ENCODE data around the gene SIGLEC15.

The SIGLEC15 gene, protein sequence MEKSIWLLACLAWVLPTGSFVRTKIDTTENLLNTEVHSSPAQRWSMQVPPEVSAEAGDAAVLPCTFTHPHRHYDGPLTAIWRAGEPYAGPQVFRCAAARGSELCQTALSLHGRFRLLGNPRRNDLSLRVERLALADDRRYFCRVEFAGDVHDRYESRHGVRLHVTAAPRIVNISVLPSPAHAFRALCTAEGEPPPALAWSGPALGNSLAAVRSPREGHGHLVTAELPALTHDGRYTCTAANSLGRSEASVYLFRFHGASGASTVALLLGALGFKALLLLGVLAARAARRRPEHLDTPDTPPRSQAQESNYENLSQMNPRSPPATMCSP

DNA sequence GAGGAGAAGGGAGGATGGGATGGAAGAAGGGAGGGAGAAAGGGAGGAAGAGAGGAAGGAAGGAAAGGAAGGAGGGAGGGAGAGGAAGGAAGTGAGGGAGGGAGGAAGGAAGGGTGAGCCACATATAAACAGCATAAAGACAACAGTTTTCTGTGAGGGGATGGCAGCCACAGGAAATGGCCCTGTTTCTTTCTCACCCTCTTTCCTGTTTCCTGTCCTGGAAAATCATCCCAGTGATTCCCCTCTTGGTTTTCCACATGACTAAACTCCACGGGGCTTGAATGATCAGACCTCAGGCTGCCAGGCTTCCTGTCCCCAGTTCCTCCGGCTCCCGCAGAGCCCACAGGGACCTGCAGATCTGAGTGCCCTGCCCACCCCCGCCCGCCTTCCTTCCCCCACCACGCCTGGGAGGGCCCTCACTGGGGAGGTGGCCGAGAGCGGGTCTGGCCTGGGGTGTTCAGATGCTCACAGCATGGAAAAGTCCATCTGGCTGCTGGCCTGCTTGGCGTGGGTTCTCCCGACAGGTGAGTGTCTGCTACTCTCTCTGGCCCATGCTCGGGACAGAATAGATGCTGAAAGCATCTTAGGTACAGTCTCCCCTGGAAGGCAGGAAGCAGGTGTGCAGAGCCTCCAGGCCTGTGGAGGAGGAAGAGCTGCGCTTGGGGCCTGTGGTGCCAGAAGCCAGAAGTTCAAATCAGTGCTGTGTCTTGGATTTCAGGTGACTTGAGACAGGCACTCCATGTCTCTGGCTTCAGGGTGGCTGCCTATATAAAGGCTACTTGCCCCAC, at the start of gene SIGLEC15:
Gene SIGLEC15 (plus strand): TSS at position 418 of the 787 bp plus-strand sequence. CDS start 54 bp downstream, at position 472.
- TF ChIP-seq, protein P1, sequence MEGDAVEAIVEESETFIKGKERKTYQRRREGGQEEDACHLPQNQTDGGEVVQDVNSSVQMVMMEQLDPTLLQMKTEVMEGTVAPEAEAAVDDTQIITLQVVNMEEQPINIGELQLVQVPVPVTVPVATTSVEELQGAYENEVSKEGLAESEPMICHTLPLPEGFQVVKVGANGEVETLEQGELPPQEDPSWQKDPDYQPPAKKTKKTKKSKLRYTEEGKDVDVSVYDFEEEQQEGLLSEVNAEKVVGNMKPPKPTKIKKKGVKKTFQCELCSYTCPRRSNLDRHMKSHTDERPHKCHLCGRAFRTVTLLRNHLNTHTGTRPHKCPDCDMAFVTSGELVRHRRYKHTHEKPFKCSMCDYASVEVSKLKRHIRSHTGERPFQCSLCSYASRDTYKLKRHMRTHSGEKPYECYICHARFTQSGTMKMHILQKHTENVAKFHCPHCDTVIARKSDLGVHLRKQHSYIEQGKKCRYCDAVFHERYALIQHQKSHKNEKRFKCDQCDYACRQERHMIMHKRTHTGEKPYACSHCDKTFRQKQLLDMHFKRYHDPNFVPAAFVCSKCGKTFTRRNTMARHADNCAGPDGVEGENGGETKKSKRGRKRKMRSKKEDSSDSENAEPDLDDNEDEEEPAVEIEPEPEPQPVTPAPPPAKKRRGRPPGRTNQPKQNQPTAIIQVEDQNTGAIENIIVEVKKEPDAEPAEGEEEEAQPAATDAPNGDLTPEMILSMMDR (conservative IDR thresholded peaks at IDR 0.05; ENCODE audit: low read depth, low read length), result no peak
- no peak for DNase-seq (ENCODE audit: low read depth)
- no peak within 1 kb of the TSS for H3K4me3 ChIP-seq (ENCODE audit: low read depth, low read length)

DNA sequence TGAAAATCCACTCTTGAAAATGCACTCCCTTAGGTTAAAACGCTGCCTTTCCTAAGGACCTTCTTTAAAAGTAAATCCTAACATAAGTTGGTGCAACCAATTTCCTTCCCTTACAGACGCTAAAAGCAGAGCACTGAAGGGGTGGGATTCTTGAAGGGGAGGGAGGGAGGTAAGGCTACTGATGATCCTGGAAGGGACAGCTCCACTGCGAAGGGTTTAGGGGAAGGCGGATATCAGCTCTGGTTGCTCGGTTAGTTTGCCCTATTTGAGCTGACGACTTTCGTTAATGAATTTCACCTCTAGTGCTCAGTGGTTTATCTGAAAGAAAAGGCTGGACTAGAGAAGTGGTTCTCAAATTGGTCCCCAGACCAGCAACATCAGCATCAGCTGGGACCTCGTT, 49.7 kb upstream of the SIGLEC15 start:
- H3K4me3 ChIP-seq (ENCODE audit: low read depth, low read length), result peak overlapping the region; percentile 81
- no peak for DNase-seq (ENCODE audit: low read depth)
- TF ChIP-seq, protein P1 (conservative IDR thresholded peaks at IDR 0.05; ENCODE audit: low read depth, low read length), result no peak

DNA sequence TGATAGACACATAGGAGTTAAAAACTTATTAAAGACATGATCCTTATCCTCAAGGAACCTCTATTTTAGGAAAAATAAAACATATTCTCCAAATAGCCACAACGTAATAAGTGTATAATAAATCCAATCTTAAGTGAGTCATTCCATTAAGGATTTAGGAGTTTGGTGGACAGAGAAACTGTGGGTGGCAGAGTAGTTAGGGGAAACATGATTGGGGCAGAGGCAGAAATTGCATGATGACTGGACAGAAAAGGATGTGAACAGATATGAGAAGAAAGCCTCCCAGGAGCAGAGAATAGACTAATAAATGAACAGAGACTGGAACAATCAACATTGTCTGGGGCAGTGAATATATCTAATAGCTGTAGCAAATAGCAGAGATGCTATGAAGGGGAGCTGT, 48.1 kb upstream of the SIGLEC15 start:
- peak; percentile 45 for DNase-seq (ENCODE audit: low read depth)
- TF ChIP-seq, protein P1 (conservative IDR thresholded peaks at IDR 0.05; ENCODE audit: low read depth, low read length), result no peak

DNA sequence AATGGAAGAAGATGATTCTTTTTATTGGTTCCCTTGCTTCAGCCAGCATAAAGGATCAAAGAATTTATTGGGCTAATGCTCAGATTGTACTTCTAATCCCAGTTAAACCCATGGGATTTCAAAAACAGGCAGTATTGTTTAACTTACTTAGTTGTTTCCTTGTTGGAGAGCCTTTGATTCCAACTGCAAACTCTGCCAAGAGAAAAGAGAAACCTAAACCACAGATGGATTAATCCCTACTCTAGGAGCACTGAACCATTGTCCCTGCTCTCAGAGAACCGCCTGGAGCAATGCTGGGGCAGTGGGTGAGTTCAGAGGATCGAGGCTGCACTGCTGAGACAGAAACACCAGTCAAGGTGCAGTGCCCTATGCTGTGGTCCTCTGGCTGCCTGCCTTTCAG, 44.9 kb upstream of the SIGLEC15 start:
- H3K4me3 ChIP-seq (ENCODE audit: low read depth, low read length), result no peak overlapping the region
- no peak for DNase-seq (ENCODE audit: low read depth)
- TF ChIP-seq, protein P1 (conservative IDR thresholded peaks at IDR 0.05; ENCODE audit: low read depth, low read length), result no peak

More for the DNA sequence above, 48.1 kb upstream of the SIGLEC15 start:
- H3K4me3 ChIP-seq (ENCODE audit: low read depth, low read length), result no peak overlapping the region

DNA sequence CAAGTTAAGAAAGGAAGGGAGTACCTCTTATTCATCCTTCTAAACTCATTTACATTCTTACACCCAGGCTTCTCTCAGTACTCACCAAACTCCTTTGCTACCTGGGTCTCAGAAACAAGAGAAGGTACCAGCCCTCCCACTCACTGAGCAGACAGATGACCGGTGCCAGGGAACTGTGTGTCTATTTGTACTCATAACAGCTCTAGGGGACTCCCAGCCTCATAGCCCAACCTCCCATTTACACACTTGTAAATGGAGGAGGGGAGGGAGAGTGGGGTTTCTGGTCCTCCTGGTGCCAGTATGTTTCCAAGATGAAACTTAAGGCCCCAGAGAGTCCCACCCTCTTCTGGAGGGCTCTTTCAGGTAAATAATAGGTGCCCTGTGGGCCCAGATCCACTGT, 42.8 kb upstream of the SIGLEC15 start:
- DNase-seq (ENCODE audit: low read depth), result no peak
- no peak overlapping the region for H3K4me3 ChIP-seq (ENCODE audit: low read depth, low read length)
- TF ChIP-seq, protein P1 (conservative IDR thresholded peaks at IDR 0.05; ENCODE audit: low read depth, low read length), result no peak

DNA sequence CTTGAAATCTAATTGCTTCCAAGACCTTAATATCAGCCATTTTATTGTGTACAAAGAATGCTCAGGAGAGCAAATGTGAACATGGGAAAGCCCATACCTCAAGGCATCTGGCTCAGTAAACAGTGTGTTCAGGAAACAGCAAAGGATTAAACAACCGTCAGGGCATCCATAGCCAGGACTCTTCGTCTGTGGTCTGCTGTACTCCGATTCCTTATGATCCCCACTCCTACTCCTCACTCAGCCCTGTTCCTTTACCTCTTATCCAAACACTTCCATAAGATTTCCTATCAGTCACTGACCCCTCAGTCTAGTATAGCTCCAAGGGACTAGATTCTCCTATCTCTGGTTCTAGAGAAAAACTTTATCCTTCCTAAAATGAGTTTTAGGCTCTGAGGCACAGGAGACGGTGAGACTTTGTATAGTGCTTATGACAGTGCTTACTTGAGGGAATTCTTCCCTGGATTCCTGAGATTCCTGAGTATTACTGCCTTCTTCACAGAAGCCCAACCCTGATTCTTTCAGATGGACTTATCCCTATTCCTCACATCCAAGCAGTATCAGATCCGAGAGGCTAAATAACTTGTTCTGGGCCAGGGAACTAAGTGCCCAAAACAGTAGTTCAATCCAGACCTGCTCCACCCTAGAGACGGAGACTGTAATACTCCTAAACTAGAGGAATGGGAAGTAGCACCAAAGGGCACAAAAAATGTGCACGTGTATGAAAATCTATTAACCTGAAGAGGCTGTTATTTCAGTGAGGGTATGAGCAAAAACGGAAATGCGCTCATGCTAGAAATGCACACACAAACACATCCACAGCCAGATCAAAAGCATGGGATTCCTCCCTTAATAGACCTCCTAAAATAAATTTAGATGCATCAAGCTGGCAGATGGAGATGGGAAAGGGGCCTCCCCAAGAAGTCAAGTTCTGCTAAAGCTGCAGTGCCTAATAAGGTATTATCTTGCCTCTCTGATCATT, 42.1 kb upstream of the SIGLEC15 start:
- TF ChIP-seq, protein P1 (conservative IDR thresholded peaks at IDR 0.05; ENCODE audit: low read depth, low read length), result no peak
- peak; percentile 58 for DNase-seq (ENCODE audit: low read depth)
- no peak overlapping the region for H3K4me3 ChIP-seq (ENCODE audit: low read depth, low read length)

Measured in choroid plexus epithelial cell (primary cell).